Prostate gland (tissue), 2 donors: Measurements from ENCODE around the gene MRPL3. TPM values are rescaled to one million over a fixed set of nuclear protein-coding genes. Genes with fewer than 3 reads are reported as not detected.
A peak's percentile ranks its signal among the peaks of the same experiment; 100 is the strongest.

Experiments
- DNase-seq: peaks from one replicate; pipeline ENCODE4 v3.0.0-alpha.2; 2019; ENCODE audit warnings: low spot score
- H3K27ac ChIP-seq, 2 donors: fragments of 200-600 bp; sonication (generic); 2 replicates each; pipeline ENCODE4 v1.5.1; 2017 to 2019
- H3K27me3 ChIP-seq: fragments of 200-600 bp; sonication (generic); replicated peaks from 2 replicates; pipeline ENCODE4 v1.5.1; 2019; ENCODE audit not compliant: insufficient read depth
- H3K36me3 ChIP-seq, 2 donors: fragments of 200-600 bp; sonication (generic); 1 replicate in 1 of 2; 2 replicates in 1 of 2; pipeline versions ENCODE4 v1.5.1 to v1.8.1; 2017 to 2019
- H3K4me1 ChIP-seq: fragments of 200-600 bp; sonication (generic); replicated peaks from 2 replicates; pipeline ENCODE4 v1.5.1; 2019
- H3K4me3 ChIP-seq, 2 donors: fragments of 200-600 bp; sonication (generic); 2 replicates each; pipeline ENCODE4 v1.5.1; 2017 to 2019
- H3K9me3 ChIP-seq: fragments of 200-600 bp; sonication (generic); 2 replicates; pipeline ENCODE4 v1.5.1; 2017
- CTCF ChIP-seq, 4 experiments: fragments of 200-600 bp in 2 of 4; fragments of 450-650 bp in 2 of 4; sonication (generic) in 2 of 4; IDR thresholded peaks; 1 replicate in 3 of 4; 2 replicates in 1 of 4; pipeline ENCODE4 v1.5.1; 2016 to 2019; ENCODE audit warnings: antibody characterized with exemption in 4 of 4, mild to moderate bottlenecking in 2 of 4, moderate library complexity in 2 of 4
- POLR2A ChIP-seq: fragments of 450-650 bp; IDR thresholded peaks from one replicate; pipeline ENCODE4 v1.6.1; 2016; ENCODE audit warnings: antibody characterized with exemption, mild to moderate bottlenecking
- POLR2AphosphoS5 ChIP-seq: sonication (generic); formaldehyde crosslinking; IDR thresholded peaks from one replicate; pipeline ENCODE4 v1.6.1; 2017; ENCODE audit warnings: antibody characterized with exemption
- WGBS: methylation state at CpG from one replicate; pipeline ENCODE4 v1.1.5; 2018; 5-methylcytosine and 5-hydroxymethylcytosine counted together
- intact Hi-C: fragments of 100-400 bp; cut with DNase I; formaldehyde crosslinking; loops from one replicate; pipeline ENCODE4 v1.14.2; 2022
- total RNA-seq, 2 donors: library from RNA; depleted of rRNA; stranded (reverse); fragments of >200 nt; gene quantifications; one replicate each; pipeline ENCODE4 v1.1.0, GENCODE V29; 2016

The MRPL3 gene
- 10 to 100 TPM; 73.0 to 90.8 TPM for total RNA-seq

GRCh38 chr3:131502530-131503319 lies at the start of gene MRPL3:
Gene MRPL3 (minus strand): TSS chr3:131502971. CDS start chr3:131502821, 150 bp downstream.
- TF ChIP-seq CTCF (IDR thresholded peaks at IDR 0.05): peak in 1 of 4 experiments; percentile 5
- TF ChIP-seq POLR2A: peak; percentile 21
- peak; percentile 91 for TF ChIP-seq POLR2AphosphoS5
- H3K4me3 ChIP-seq: peak within 1 kb of the TSS; percentile 53 to 58
- no peaks in the 10 kb centered on the region for H3K36me3 ChIP-seq
- H3K9me3 ChIP-seq: no peaks in the 10 kb centered on the region
- WGBS: 2% methylated on average over 46 of the region's 47 CpGs
- intact Hi-C loops: no loop called here
- H3K27me3 ChIP-seq: no peaks in the 10 kb centered on the region
- H3K4me1 ChIP-seq: peaks cover 3% of the 10 kb centered on the region
- peak; percentile 73 for DNase-seq
- H3K27ac ChIP-seq: peak within 1 kb of the TSS; percentile 13 to 59

- peak; percentile 28 for DNase-seq
- Histone ChIP-seq H3K36me3 (no peaks in the 10 kb centered on the region), H3K4me3 (no peak overlapping the region), H3K4me1 (no peaks in the 10 kb centered on the region), H3K27ac (no peak overlapping the region), H3K27me3 (no peaks in the 10 kb centered on the region), H3K9me3 (no peaks in the 10 kb centered on the region)
- TF ChIP-seq CTCF (IDR thresholded peaks at IDR 0.05): no peak
- no peak for TF ChIP-seq POLR2AphosphoS5
- TF ChIP-seq POLR2A: no peak
- 33% methylated on average over 4 of the region's 4 CpGs for WGBS
- intact Hi-C loops: no loop called here
Observed at GRCh38 chr3:131551761-131552160, 49.0 kb upstream of the MRPL3 start.

GRCh38 chr3:131550562-131551465 lies 48.0 kb upstream of the MRPL3 start:
- intact Hi-C loops: no loop called here
- H3K9me3 ChIP-seq: no peaks in the 10 kb centered on the region
- 92% methylated on average over 4 of the region's 4 CpGs for WGBS
- H3K27me3 ChIP-seq: no peaks in the 10 kb centered on the region
- H3K4me3 ChIP-seq: no peak overlapping the region
- no peaks in the 10 kb centered on the region for H3K4me1 ChIP-seq
- no peaks in the 10 kb centered on the region for H3K36me3 ChIP-seq
- TF ChIP-seq POLR2AphosphoS5 (no peak), CTCF (IDR thresholded peaks at IDR 0.05) (no peak)
- H3K27ac ChIP-seq: no peak overlapping the region
- no peak for DNase-seq

- 97% methylated on average over 1 of the region's 1 CpG for WGBS
- no peaks in the 10 kb centered on the region for H3K27me3 ChIP-seq
- no peak for TF ChIP-seq POLR2A
- no peak for TF ChIP-seq POLR2AphosphoS5
- TF ChIP-seq CTCF (IDR thresholded peaks at IDR 0.05): no peak
- no peak for DNase-seq
- H3K4me1 ChIP-seq: no peaks in the 10 kb centered on the region
- no peak overlapping the region for H3K4me3 ChIP-seq
- H3K36me3 ChIP-seq: no peaks in the 10 kb centered on the region
- H3K27ac ChIP-seq: no peak overlapping the region
- no peaks in the 10 kb centered on the region for H3K9me3 ChIP-seq
- intact Hi-C loops: no loop called here
Observed at GRCh38 chr3:131549340-131549739, 46.6 kb upstream of the MRPL3 start.
